ENCODE results near the gene KLK1. TPM values are rescaled to one million over a fixed set of nuclear protein-coding genes. Genes with fewer than 3 reads are reported as not detected.
"Not testable (repeated sequence)": the region's sequence is repeated elsewhere in the genome, so short reads cannot be mapped to it uniquely, and the experiment has no call there.

KLK1 gene
- total and polyA plus RNA-seq, 3 donors from 2014 or later = 0.43 to 2.7 (median 1.2) TPM

DNA sequence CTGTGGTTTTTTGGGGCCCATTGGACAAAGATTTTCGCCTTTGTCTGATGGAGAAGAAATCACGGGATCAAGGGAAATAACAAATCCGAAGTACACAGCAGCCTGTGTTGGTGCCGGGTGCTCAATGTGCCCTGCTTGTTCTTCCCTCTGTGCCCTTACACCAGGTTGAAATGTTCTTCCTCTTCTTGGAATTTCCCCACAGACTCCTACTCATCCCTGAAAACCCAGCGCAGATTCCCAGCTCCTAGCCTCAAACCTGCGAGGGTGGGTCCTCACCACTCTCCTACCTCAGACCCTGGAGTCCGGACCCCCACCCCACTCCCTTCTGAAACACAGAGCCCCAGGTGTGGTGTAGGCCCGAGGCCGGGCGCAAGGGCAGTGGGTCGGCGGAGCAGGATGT lies 38.3 kb downstream of the KLK1 start:
- intact Hi-C loops (cut with DNase I; ENCODE audit: low total_unique reads) = no loop called here
- Histone ChIP-seq H3K36me3 (ENCODE audit: low read depth, missing control alignments) (no peaks in the 10 kb centered on the region), H3K27ac (no peak overlapping the region), H3K4me1 (no peaks in the 10 kb centered on the region), H3K9me3 (no peaks in the 10 kb centered on the region), H3K4me3 (no peak overlapping the region), H3K27me3 (no peaks in the 10 kb centered on the region)
- 79 to 92% methylated on average over 5 to 12 of the region's 12 CpGs for WGBS, 2 donors
- DNase-seq = no peak
- TF ChIP-seq CTCF (IDR thresholded peaks at IDR 0.05) (no peak), POLR2A (IDR thresholded peaks at IDR 0.05) (no peak)

- Histone ChIP-seq H3K4me3 (no peak overlapping the region), H3K4me1 (no peaks in the 10 kb centered on the region), H3K27me3 (no peaks in the 10 kb centered on the region), H3K9me3 (no peaks in the 10 kb centered on the region), H3K36me3 (ENCODE audit: low read depth, missing control alignments) (no peaks in the 10 kb centered on the region), H3K27ac (no peak overlapping the region)
- WGBS, 2 donors = 91 to 100% methylated on average over 3 of the region's 3 CpGs
- no peak for DNase-seq
- intact Hi-C loops (cut with DNase I; ENCODE audit: low total_unique reads) = no loop called here
- TF ChIP-seq POLR2A (IDR thresholded peaks at IDR 0.05) (no peak), CTCF (IDR thresholded peaks at IDR 0.05) (no peak)
Observed at GRCh38 chr19:50784710-50785109, 38.9 kb downstream of the KLK1 start.

DNA sequence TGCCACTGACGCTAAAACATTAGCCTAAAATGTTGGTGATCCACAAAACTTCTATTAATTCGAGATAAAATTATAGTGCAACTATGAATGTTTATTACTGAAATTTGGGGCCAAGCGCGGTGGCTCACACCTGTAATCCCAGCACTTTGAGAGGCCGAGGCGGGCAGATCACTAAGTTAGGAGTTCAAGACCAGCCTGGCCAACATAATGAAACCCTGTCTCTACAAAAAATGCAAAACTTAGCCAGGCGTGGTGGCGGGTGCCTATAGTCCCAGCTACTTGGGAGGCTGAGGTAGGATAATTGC lies 39.8 kb downstream of the KLK1 start:
- H3K27me3 ChIP-seq; H3K4me1 ChIP-seq; H3K36me3 ChIP-seq (ENCODE audit: low read depth, missing control alignments); H3K9me3 ChIP-seq; H3K27ac ChIP-seq; DNase-seq; H3K4me3 ChIP-seq; intact Hi-C loops (cut with DNase I; ENCODE audit: low total_unique reads): not testable (repeated sequence)
- WGBS, 2 donors = 46% methylated on average over 8 of the region's 8 CpGs

DNA sequence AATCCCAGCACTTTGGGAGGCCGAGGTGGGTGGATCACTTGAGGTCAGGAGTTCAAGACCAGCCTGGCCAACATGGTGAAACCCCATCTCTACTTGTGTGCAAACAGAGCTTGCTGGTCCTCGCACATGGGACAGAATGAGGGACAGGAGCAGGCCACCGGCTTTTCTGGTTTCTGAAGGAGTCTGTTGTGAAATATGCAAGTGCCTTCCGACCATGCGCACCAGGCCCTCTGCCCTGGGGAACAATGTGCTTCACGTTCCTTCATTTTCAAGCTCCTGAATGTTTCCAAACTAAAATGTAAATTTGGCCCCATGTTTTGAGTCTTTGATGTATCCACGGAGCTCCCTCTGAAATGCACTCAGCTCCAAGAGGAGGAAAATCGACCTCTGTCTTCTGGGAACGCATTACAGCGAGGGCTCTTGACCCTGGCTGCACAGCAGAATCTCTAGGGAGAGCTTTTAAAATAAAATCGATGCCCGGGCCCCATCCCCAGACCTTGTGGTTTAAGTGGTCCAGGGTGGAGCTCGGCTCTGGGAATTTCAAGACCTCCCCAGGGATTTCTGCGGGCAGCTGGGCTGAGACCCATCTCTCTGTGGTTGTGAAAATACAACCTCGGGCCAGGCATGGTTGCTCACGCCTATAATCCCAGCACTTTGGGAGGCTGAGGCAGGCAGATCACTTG lies 42.7 kb downstream of the KLK1 start:
- Histone ChIP-seq H3K9me3 (no peaks in the 10 kb centered on the region), H3K27ac (no peak overlapping the region), H3K4me1 (no peaks in the 10 kb centered on the region), H3K36me3 (ENCODE audit: low read depth, missing control alignments) (no peaks in the 10 kb centered on the region), H3K4me3 (no peak overlapping the region), H3K27me3 (no peaks in the 10 kb centered on the region)
- intact Hi-C loops (cut with DNase I; ENCODE audit: low total_unique reads) = no loop called here
- TF ChIP-seq CTCF (IDR thresholded peaks at IDR 0.05) = no peak
- 60 to 65% methylated on average over 15 to 16 of the region's 16 CpGs for WGBS, 2 donors
- no peak for DNase-seq

- WGBS, 2 donors = 20% methylated on average over 20 to 25 of the region's 25 CpGs
- no peak for DNase-seq
- Histone ChIP-seq H3K4me3 (no peak overlapping the region), H3K4me1 (no peaks in the 10 kb centered on the region), H3K27me3 (no peaks in the 10 kb centered on the region), H3K36me3 (ENCODE audit: low read depth, missing control alignments) (no peaks in the 10 kb centered on the region), H3K27ac (no peak overlapping the region), H3K9me3 (no peaks in the 10 kb centered on the region)
- TF ChIP-seq CTCF (IDR thresholded peaks at IDR 0.05) = no peak
- intact Hi-C loops (cut with DNase I; ENCODE audit: low total_unique reads) = no loop called here
Observed at GRCh38 chr19:50779504-50780457, 43.8 kb downstream of the KLK1 start.
